Trophoblast cell (in vitro differentiated cells and primary cell): ENCODE results near the gene VAT1L.

Experiments
- DNase-seq, 2 donors: peaks; one replicate each; pipeline ENCODE4 v3.0.0-alpha.2; 2016
- H2AFZ ChIP-seq: 2 replicates; pipeline ENCODE4 v1.6.1; 2013; ENCODE audit warnings: low read length, moderate library complexity, mild to moderate bottlenecking; ENCODE audit not compliant: insufficient read depth, poor library complexity
- H2AK5ac ChIP-seq: 2 replicates; pipeline ENCODE4 v1.6.1; 2013; ENCODE audit warnings: mild to moderate bottlenecking, low read length
- H2BK120ac ChIP-seq: 2 replicates; pipeline ENCODE4 v1.6.1; 2013; ENCODE audit warnings: low read length, mild to moderate bottlenecking, moderate library complexity; ENCODE audit not compliant: insufficient read depth, poor library complexity
- H2BK12ac ChIP-seq: 2 replicates; pipeline ENCODE4 v1.6.1; 2013; ENCODE audit warnings: mild to moderate bottlenecking, low read length, moderate library complexity
- H2BK5ac ChIP-seq: 2 replicates; pipeline ENCODE4 v1.6.1; 2013; ENCODE audit warnings: low read length, low read depth, moderate library complexity, mild to moderate bottlenecking; ENCODE audit not compliant: poor library complexity
- H3K14ac ChIP-seq: 2 replicates; pipeline ENCODE4 v1.6.1; 2013; ENCODE audit warnings: mild to moderate bottlenecking, low read length
- H3K18ac ChIP-seq: 2 replicates; pipeline ENCODE4 v1.6.1; 2013; ENCODE audit warnings: mild to moderate bottlenecking, low read length
- H3K23ac ChIP-seq: 2 replicates; pipeline ENCODE4 v1.6.1; 2013; ENCODE audit warnings: low read length
- H3K27ac ChIP-seq: 2 replicates; pipeline ENCODE4 v1.5.1; 2013; ENCODE audit warnings: low read depth, mild to moderate bottlenecking, inconsistent platforms, low read length, moderate library complexity
- H3K27me3 ChIP-seq: 2 replicates; pipeline ENCODE4 v1.6.1; 2013; ENCODE audit warnings: inconsistent platforms, mild to moderate bottlenecking, low read length, moderate library complexity; ENCODE audit not compliant: insufficient read depth
- H3K36me3 ChIP-seq, 2 experiments: 1 replicate in 1 of 2; 2 replicates in 1 of 2; pipeline ENCODE4 v1.6.1; 2013; ENCODE audit warnings: low read length in 2 of 2, mild to moderate bottlenecking in 2 of 2, moderate library complexity in 1 of 2; ENCODE audit not compliant: insufficient read depth in 2 of 2, control insufficient read depth in 1 of 2
- H3K4ac ChIP-seq: 2 replicates; pipeline ENCODE4 v1.6.1; 2013; ENCODE audit warnings: low read depth, mild to moderate bottlenecking, low read length, moderate library complexity
- H3K4me1 ChIP-seq, 2 experiments: 1 replicate in 1 of 2; 2 replicates in 1 of 2; pipeline ENCODE4 v1.6.1; 2013; ENCODE audit warnings: low read length in 2 of 2, mild to moderate bottlenecking in 2 of 2, moderate library complexity in 1 of 2; ENCODE audit not compliant: insufficient read depth in 2 of 2, control insufficient read depth in 1 of 2
- H3K4me2 ChIP-seq: 2 replicates; pipeline ENCODE4 v1.6.1; 2013; ENCODE audit warnings: inconsistent platforms, mild to moderate bottlenecking, low read length, moderate library complexity
- H3K4me3 ChIP-seq: 2 replicates; pipeline ENCODE4 v1.5.1; 2013; ENCODE audit warnings: mild to moderate bottlenecking, low read depth, low read length, inconsistent platforms
- H3K79me1 ChIP-seq: one replicate; pipeline ENCODE4 v1.6.1; 2013; ENCODE audit warnings: low read length
- H3K79me2 ChIP-seq: 2 replicates; pipeline ENCODE4 v1.6.1; 2013; ENCODE audit warnings: low read length, mild to moderate bottlenecking; ENCODE audit not compliant: control insufficient read depth, insufficient read depth, poor library complexity
- H3K9ac ChIP-seq: 2 replicates; pipeline ENCODE4 v1.6.1; 2013; ENCODE audit warnings: mild to moderate bottlenecking, low read length
- H3K9me3 ChIP-seq: 2 replicates; pipeline ENCODE4 v1.6.1; 2013; ENCODE audit warnings: low read depth, mild to moderate bottlenecking, control low read depth, inconsistent platforms, low read length; ENCODE audit not compliant: insufficient read depth
- H4K12ac ChIP-seq: 2 replicates; pipeline ENCODE4 v1.6.1; 2013; ENCODE audit warnings: low read depth, mild to moderate bottlenecking, low read length, moderate library complexity
- H4K8ac ChIP-seq: 2 replicates; pipeline ENCODE4 v1.6.1; 2013; ENCODE audit warnings: low read depth, mild to moderate bottlenecking, low read length, moderate library complexity
- H4K91ac ChIP-seq: one replicate; pipeline ENCODE4 v1.6.1; 2013; ENCODE audit warnings: low read depth, mild to moderate bottlenecking, low read length, moderate library complexity
- WGBS: extraction: QIAGEN DNeasy Blood & Tissue Kit; methylation state at CpG from one replicate; pipeline ENCODE4 v1.1.7; 2013; ENCODE audit warnings: missing lambda C conversion rate; ENCODE audit not compliant: insufficient read length, insufficient coverage; ENCODE audit errors: extremely low coverage; 5-methylcytosine and 5-hydroxymethylcytosine counted together

VAT1L gene

DNA sequence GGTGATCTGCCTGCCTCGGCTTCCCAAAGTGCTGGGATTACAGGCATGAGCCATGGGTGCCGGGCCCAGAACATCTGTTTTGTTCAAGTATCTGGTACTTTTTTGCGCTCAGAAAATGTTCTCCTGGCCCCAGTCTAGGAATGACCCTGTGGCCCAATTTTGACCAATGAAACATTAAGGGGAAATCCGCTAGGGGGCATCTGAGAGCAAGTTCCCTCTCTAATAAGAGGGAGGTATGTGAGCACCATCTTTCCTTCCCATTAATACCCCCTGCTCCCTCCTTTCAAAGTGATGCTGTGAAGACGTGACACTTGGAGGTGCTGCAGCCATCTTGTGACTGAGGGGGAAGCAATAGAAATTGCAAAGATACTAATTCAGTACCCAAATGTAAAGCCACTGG lies 217.5 kb downstream of the VAT1L start:
- H3K18ac ChIP-seq, result no peak overlapping the region
- H3K9ac ChIP-seq, result no peak overlapping the region
- no peaks in the 10 kb centered on the region for H3K79me2 ChIP-seq
- no peaks in the 10 kb centered on the region for H3K79me1 ChIP-seq
- H2AFZ ChIP-seq, result no peak overlapping the region
- no CpG with 5 or more reads among the region's 5 CpGs for WGBS
- H3K9me3 ChIP-seq, result no peaks in the 10 kb centered on the region
- H3K27me3 ChIP-seq, result no peaks in the 10 kb centered on the region
- no peak overlapping the region for H2BK120ac ChIP-seq
- no peaks in the 10 kb centered on the region for H3K36me3 ChIP-seq
- H3K23ac ChIP-seq, result no peak overlapping the region
- no peak overlapping the region for H2AK5ac ChIP-seq
- H2BK12ac ChIP-seq, result no peak overlapping the region
- DNase-seq, result peak in 1 of 2 donors; percentile 28
- H4K91ac ChIP-seq, result no peak overlapping the region
- H4K8ac ChIP-seq, result no peak overlapping the region
- no peak overlapping the region for H4K12ac ChIP-seq
- H3K4me2 ChIP-seq, result no peak overlapping the region
- H3K27ac ChIP-seq, result no peak overlapping the region
- no peak overlapping the region for H3K14ac ChIP-seq
- no peak overlapping the region for H3K4me3 ChIP-seq
- H3K4me1 ChIP-seq, result peaks cover 2% of the 10 kb centered on the region in 2 experiments
- H3K4ac ChIP-seq, result no peak overlapping the region
- H2BK5ac ChIP-seq, result no peak overlapping the region

- H2BK5ac ChIP-seq, result no peak overlapping the region
- H4K12ac ChIP-seq, result no peak overlapping the region
- no peak overlapping the region for H2BK12ac ChIP-seq
- no peak overlapping the region for H4K91ac ChIP-seq
- DNase-seq, result peak in 1 of 2 donors; percentile 57
- no peak overlapping the region for H3K18ac ChIP-seq
- H4K8ac ChIP-seq, result no peak overlapping the region
- H3K36me3 ChIP-seq, result no peaks in the 10 kb centered on the region
- H3K9ac ChIP-seq, result no peak overlapping the region
- no peak overlapping the region for H3K27ac ChIP-seq
- no peak overlapping the region for H2AK5ac ChIP-seq
- H3K4me1 ChIP-seq, result peaks cover 2% of the 10 kb centered on the region in 2 experiments
- WGBS, result no CpG with 5 or more reads among the region's 3 CpGs
- no peak overlapping the region for H3K14ac ChIP-seq
- H3K23ac ChIP-seq, result no peak overlapping the region
- no peaks in the 10 kb centered on the region for H3K9me3 ChIP-seq
- H3K79me2 ChIP-seq, result no peaks in the 10 kb centered on the region
- H3K4me2 ChIP-seq, result no peak overlapping the region
- H3K27me3 ChIP-seq, result no peaks in the 10 kb centered on the region
- no peak overlapping the region for H2BK120ac ChIP-seq
- no peak overlapping the region for H3K4ac ChIP-seq
- H3K4me3 ChIP-seq, result no peak overlapping the region
- no peak overlapping the region for H2AFZ ChIP-seq
- H3K79me1 ChIP-seq, result no peaks in the 10 kb centered on the region
Observed at GRCh38 chr16:78007121-78007520, 218.8 kb downstream of the VAT1L start.

GRCh38 chr16:78022347-78023060 lies 234.1 kb downstream of the VAT1L start, which contains the start of gene CLEC3A:
Gene CLEC3A, plus strand, starts transcription at chr16:78022548. Its CDS starts 79 bp downstream, at chr16:78022627.
- H3K23ac ChIP-seq, result no peak within 1 kb of the TSS
- peak within 1 kb of the TSS; percentile 47 for H4K8ac ChIP-seq
- no peak within 1 kb of the TSS for H3K4ac ChIP-seq
- no peak within 1 kb of the TSS for H2BK12ac ChIP-seq
- no peaks in the 10 kb centered on the region for H3K36me3 ChIP-seq
- no CpG with 5 or more reads among the region's 5 CpGs for WGBS
- no peak within 1 kb of the TSS for H3K4me2 ChIP-seq
- no peaks in the 10 kb centered on the region for H3K9me3 ChIP-seq
- H2AFZ ChIP-seq, result no peak within 1 kb of the TSS
- no peak within 1 kb of the TSS for H4K91ac ChIP-seq
- H3K9ac ChIP-seq, result no peak within 1 kb of the TSS
- no peak within 1 kb of the TSS for H3K27ac ChIP-seq
- DNase-seq, result no peak
- H3K79me2 ChIP-seq, result no peaks in the 10 kb centered on the region
- no peaks in the 10 kb centered on the region for H3K79me1 ChIP-seq
- H3K4me1 ChIP-seq, result no peaks in the 10 kb centered on the region
- no peak within 1 kb of the TSS for H2BK5ac ChIP-seq
- no peak within 1 kb of the TSS for H2BK120ac ChIP-seq
- no peak within 1 kb of the TSS for H2AK5ac ChIP-seq
- H3K4me3 ChIP-seq, result no peak within 1 kb of the TSS
- H4K12ac ChIP-seq, result no peak within 1 kb of the TSS
- H3K18ac ChIP-seq, result no peak within 1 kb of the TSS
- H3K27me3 ChIP-seq, result no peaks in the 10 kb centered on the region
- H3K14ac ChIP-seq, result no peak within 1 kb of the TSS

GRCh38 chr16:78024159-78024558 lies 235.8 kb downstream of the VAT1L start:
- H2AFZ ChIP-seq, result no peak overlapping the region
- H3K4ac ChIP-seq, result no peak overlapping the region
- no peak overlapping the region for H4K12ac ChIP-seq
- H3K4me2 ChIP-seq, result no peak overlapping the region
- no CpG with 5 or more reads among the region's 5 CpGs for WGBS
- no peaks in the 10 kb centered on the region for H3K4me1 ChIP-seq
- H3K23ac ChIP-seq, result no peak overlapping the region
- H3K79me1 ChIP-seq, result no peaks in the 10 kb centered on the region
- no peak overlapping the region for H3K18ac ChIP-seq
- no peak overlapping the region for H3K9ac ChIP-seq
- H2AK5ac ChIP-seq, result no peak overlapping the region
- H3K27ac ChIP-seq, result no peak overlapping the region
- H3K79me2 ChIP-seq, result no peaks in the 10 kb centered on the region
- no peaks in the 10 kb centered on the region for H3K27me3 ChIP-seq
- no peak overlapping the region for H2BK120ac ChIP-seq
- H4K8ac ChIP-seq, result no peak overlapping the region
- H3K14ac ChIP-seq, result no peak overlapping the region
- H3K36me3 ChIP-seq, result no peaks in the 10 kb centered on the region
- H3K9me3 ChIP-seq, result no peaks in the 10 kb centered on the region
- H2BK12ac ChIP-seq, result no peak overlapping the region
- H4K91ac ChIP-seq, result no peak overlapping the region
- no peak overlapping the region for H2BK5ac ChIP-seq
- no peak for DNase-seq
- no peak overlapping the region for H3K4me3 ChIP-seq
